A549 (cell line): ENCODE results near the gene PAPPA2. TPM values are rescaled to one million over a fixed set of nuclear protein-coding genes. Genes with fewer than 3 reads are reported as not detected.

Experiments
- ATAC-seq, 2 experiments: fragments of 200-7000 bp in 1 of 2; fragments of >200 bp in 1 of 2; cut with Nextera tagmentation in 1 of 2; cut with Tn5 transposase in 1 of 2; 3 replicates each; pipeline versions ENCODE4 v1.8.0 to v1.9.1; 2018 to 2020; ENCODE audit warnings: mild to moderate bottlenecking in 1 of 2, moderate library complexity in 1 of 2
- CTCF ChIA-PET: fragments of 300-600 bp; sonication (Branson Sonifier 250); formaldehyde crosslinking; extraction: SDS; loops from one replicate; lab custom pipeline; 2021; ENCODE audit warnings: antibody characterized with exemption, inconsistent platforms; lab: Yijun Ruan, JAX
- POLR2A ChIA-PET: fragments of 350-600 bp; formaldehyde crosslinking; extraction: SDS; loops from one replicate; lab custom pipeline; 2021; ENCODE audit warnings: antibody characterized with exemption, inconsistent platforms; lab: Yijun Ruan, JAX
- DNase-seq, 2 experiments: peaks; one replicate each; pipeline versions ENCODE4 v3.0.0 to v3.0.0-alpha.2; 2011 to 2016; ENCODE audit warnings: low read depth in 1 of 2, low spot score in 1 of 2
- FAIRE-seq: peaks from 2 replicates; lab custom pipeline; 2011; peaks lifted over from hg19 to GRCh38; lab: Jason Lieb, UNC
- H3K27ac ChIP-seq, 2 experiments: fragments of >200 bp; sonication (Bioruptor Twin); formaldehyde crosslinking; 3 replicates each; pipeline ENCODE4 v1.5.1; 2016 to 2017
- H3K4me1 ChIP-seq: fragments of >200 bp; sonication (Bioruptor Twin); formaldehyde crosslinking; 3 replicates; pipeline ENCODE4 v1.6.1; 2016
- H3K4me2 ChIP-seq: fragments of >200 bp; sonication (Bioruptor Twin); formaldehyde crosslinking; 3 replicates; pipeline ENCODE4 v1.6.1; 2016
- H3K4me3 ChIP-seq: fragments of >200 bp; sonication (Bioruptor Twin); formaldehyde crosslinking; 3 replicates; pipeline ENCODE4 v1.5.1; 2016
- H3K9me3 ChIP-seq: fragments of >200 bp; sonication (Bioruptor Twin); formaldehyde crosslinking; 3 replicates; pipeline ENCODE4 v1.6.1; 2016
- ATOH8 ChIP-seq: fragments of 250-450 bp; sonication (Bioruptor Pico); IDR thresholded peaks from 2 replicates; pipeline ENCODE4 v1.5.0; 2020; ENCODE audit warnings: low read depth, mild to moderate bottlenecking, moderate library complexity
- BCL3 ChIP-seq: fragments of >200 bp; sonication (Bioruptor Twin); formaldehyde crosslinking; IDR thresholded peaks from 3 replicates; pipeline ENCODE4 v1.6.1; 2016
- CBX8 ChIP-seq: fragments of 200-600 bp; sonication (generic); IDR thresholded peaks from 2 replicates; pipeline ENCODE4 v1.6.1; 2016
- CEBPB ChIP-seq, 2 experiments: fragments of >200 bp in 1 of 2; sonication (Bioruptor Twin) in 1 of 2; formaldehyde crosslinking in 1 of 2; IDR thresholded peaks; 2 replicates each; pipeline ENCODE4 v1.6.1; 2012 to 2016
- CHD2 ChIP-seq: fragments of 150-350 bp; IDR thresholded peaks from 2 replicates; pipeline ENCODE4 v1.6.1; 2014; ENCODE audit warnings: low read length; ENCODE audit not compliant: partially characterized antibody
- CHD4 ChIP-seq: fragments of 200-600 bp; sonication (generic); IDR thresholded peaks from 2 replicates; pipeline ENCODE4 v1.6.1; 2016; ENCODE audit warnings: antibody characterized with exemption, mild to moderate bottlenecking, borderline replicate concordance
- ELK1 ChIP-seq: fragments of 150-350 bp; IDR thresholded peaks from 2 replicates; pipeline ENCODE4 v1.6.1; 2014; ENCODE audit warnings: low read depth, mild to moderate bottlenecking, low read length
- ESRRA ChIP-seq: fragments of 150-350 bp; IDR thresholded peaks from 2 replicates; pipeline ENCODE4 v1.6.1; 2014; ENCODE audit warnings: mild to moderate bottlenecking, low read length, borderline replicate concordance
- FOXS1 ChIP-seq: fragments of 250-450 bp; sonication (Bioruptor Pico); IDR thresholded peaks from 2 replicates; pipeline ENCODE4 v1.5.0; 2020; ENCODE audit warnings: mild to moderate bottlenecking, moderate library complexity
- GATA3 ChIP-seq: IDR thresholded peaks from 2 replicates; pipeline ENCODE4 v1.6.1; 2012; ENCODE audit warnings: borderline replicate concordance
- HOXB13 ChIP-seq: fragments of 250-450 bp; sonication (Bioruptor Pico); IDR thresholded peaks from 2 replicates; pipeline ENCODE4 v1.5.0; 2020; ENCODE audit warnings: low read depth, mild to moderate bottlenecking, moderate library complexity
- JUN ChIP-seq, 2 experiments: fragments of >200 bp; sonication (Bioruptor Twin); formaldehyde crosslinking; IDR thresholded peaks; 2 replicates in 1 of 2; 3 replicates in 1 of 2; pipeline ENCODE4 v1.6.1; 2016 to 2017
- KDM1A ChIP-seq: fragments of 200-600 bp; sonication (generic); IDR thresholded peaks from 2 replicates; pipeline ENCODE4 v1.6.1; 2016; ENCODE audit warnings: low read depth, mild to moderate bottlenecking
- KDM5A ChIP-seq: fragments of 200-600 bp; sonication (generic); IDR thresholded peaks from 2 replicates; pipeline ENCODE4 v1.6.1; 2016; ENCODE audit warnings: antibody characterized with exemption, mild to moderate bottlenecking
- MAX ChIP-seq: IDR thresholded peaks from 2 replicates; pipeline ENCODE4 v1.6.1; 2012
- MAZ ChIP-seq: fragments of 150-350 bp; IDR thresholded peaks from 2 replicates; pipeline ENCODE4 v1.6.1; 2014; ENCODE audit warnings: antibody characterized with exemption, low read depth, low read length, borderline replicate concordance
- NPAS2 ChIP-seq: fragments of 250-450 bp; sonication (Bioruptor Pico); IDR thresholded peaks from 2 replicates; pipeline ENCODE4 v1.8.0; 2022; ENCODE audit warnings: mild to moderate bottlenecking, moderate library complexity, borderline replicate concordance
- PBX3 ChIP-seq: IDR thresholded peaks from 2 replicates; pipeline ENCODE4 v1.6.1; 2012
- RARB ChIP-seq: fragments of 250-450 bp; sonication (Bioruptor Pico); IDR thresholded peaks from 2 replicates; pipeline ENCODE4 v1.8.0; 2021; ENCODE audit warnings: mild to moderate bottlenecking, moderate library complexity
- RCOR1 ChIP-seq: fragments of 150-350 bp; IDR thresholded peaks from 2 replicates; pipeline ENCODE4 v1.6.1; 2014; ENCODE audit warnings: antibody characterized with exemption, low read length, low read depth
- REST ChIP-seq: fragments of 200-600 bp; sonication (generic); IDR thresholded peaks from 2 replicates; pipeline ENCODE4 v1.6.1; 2016; ENCODE audit warnings: antibody characterized with exemption, mild to moderate bottlenecking, moderate library complexity
- TP53 ChIP-seq: fragments of 250-450 bp; sonication (Bioruptor Pico); IDR thresholded peaks from 2 replicates; pipeline ENCODE4 v1.5.0; 2021; ENCODE audit warnings: mild to moderate bottlenecking, moderate library complexity
- USF2 ChIP-seq: fragments of 450-650 bp; IDR thresholded peaks from 2 replicates; pipeline ENCODE4 v1.6.1; 2014; ENCODE audit warnings: antibody characterized with exemption
- WGBS: methylation state at CpG from one replicate; pipeline ENCODE4 v1.1.6; 2017; ENCODE audit errors: missing lambda C conversion rate; 5-methylcytosine and 5-hydroxymethylcytosine counted together
- polyA plus RNA-seq, 4 experiments: library from polyadenylated mRNA; depleted of rRNA in 3 of 4; stranded (reverse); fragments of >200 nt; fragmentation: RNase III in 1 of 4; extraction: RNeasy Plus Mini Kit Qiagen cat#74134 plus additional on column Dnase treatment in 1 of 4; gene quantifications; 2 replicates in 3 of 4; 3 replicates in 1 of 4; pipeline ENCODE4 v1.2.3, GENCODE V29; 2011 to 2017

Gene PAPPA2
- polyA plus RNA-seq, 2 of the 4 experiments (the other 2 are of a cell fraction): 0.03 to 0.72 TPM

- WGBS: 1% methylated on average over 4 of the region's 4 CpGs
- CTCF ChIA-PET: interaction anchor here (1.6 to 1.7 kb wide), 2 partner anchors 8 to 213 kb away, joined by 3 to 4 read pairs; no protein-coding TSS in a partner anchor
- no peak for FAIRE-seq
Measured at GRCh38 chr1:176773038-176773437, 310.1 kb downstream of the PAPPA2 start.

GRCh38 chr1:176774224-176774623 lies 311.2 kb downstream of the PAPPA2 start:
- TF ChIP-seq REST (no peak), RARB (no peak), CHD4 (no peak), JUN (IDR thresholded peaks at IDR 0.05) (no peak), CBX8 (no peak), TP53 (CRISPR knock-in tag) (no peak), ESRRA (no peak), CHD2 (no peak), MAX (no peak)
- ChIA-PET CTCF (no interaction called here), POLR2A (no interaction called here)
- Histone ChIP-seq H3K27ac (no peak overlapping the region), H3K4me3 (no peak overlapping the region), H3K4me1 (no peaks in the 10 kb centered on the region), H3K9me3 (no peaks in the 10 kb centered on the region), H3K4me2 (no peak overlapping the region)
- no peak for FAIRE-seq
- no peak for ATAC-seq
- WGBS: 0% methylated on average over 4 of the region's 4 CpGs
- DNase-seq: no peak

More at GRCh38 chr1:176773038-176773437, 310.1 kb downstream of the PAPPA2 start:
- no peak for DNase-seq
- TF ChIP-seq MAZ (no peak), NPAS2 (CRISPR knock-in tag) (no peak), HOXB13 (no peak), CEBPB (IDR thresholded peaks at IDR 0.05) (no peak), KDM5A (no peak), KDM1A (no peak), ATOH8 (CRISPR knock-in tag) (no peak), ELK1 (no peak), FOXS1 (CRISPR knock-in tag) (no peak), GATA3 (no peak), RCOR1 (no peak), USF2 (no peak), BCL3 (no peak), PBX3 (no peak), CHD4 (no peak)
- Histone ChIP-seq H3K9me3 (no peaks in the 10 kb centered on the region), H3K4me2 (no peak overlapping the region), H3K4me3 (no peak overlapping the region), H3K27ac (no peak overlapping the region), H3K4me1 (no peaks in the 10 kb centered on the region)
- POLR2A ChIA-PET: no interaction called here
- ATAC-seq: no peak
